Gastrocnemius medialis (tissue), 4 donors: ENCODE data around the gene TGDS.

Experiments used
- CTCF ChIP-seq, 5 experiments: fragments of 450-650 bp in 3 of 5; fragments of 200-600 bp in 2 of 5; sonication (generic) in 2 of 5; IDR thresholded peaks in 4 of 5; conservative IDR thresholded peaks in 1 of 5; 1 replicate in 4 of 5; 2 replicates in 1 of 5; pipeline ENCODE4 v1.5.1; 2016 to 2019; ENCODE audit warnings: antibody characterized with exemption in 5 of 5, mild to moderate bottlenecking in 3 of 5, moderate library complexity in 3 of 5
- POLR2A ChIP-seq, 2 donors: fragments of 450-650 bp; IDR thresholded peaks; one replicate each; pipeline ENCODE4 v1.6.1; 2017; ENCODE audit warnings: antibody characterized with exemption in 2 of 2, mild to moderate bottlenecking in 2 of 2, moderate library complexity in 2 of 2

GRCh38 chr13:94549232-94550061 is 46.5 kb downstream of the TGDS start:
- TF ChIP-seq CTCF (IDR thresholded peaks at IDR 0.05 in 4 of 5, conservative IDR thresholded peaks at IDR 0.05 in 1 of 5): peak in 1 of 5 experiments; percentile 4
- TF ChIP-seq POLR2A (IDR thresholded peaks at IDR 0.05): peak; percentile 24 to 40
